GM12801 (cell line): ENCODE measurements around the gene CMIP.

Source experiments
- TF ChIP-seq, protein P1 (sequence below): IDR thresholded peaks from one replicate; pipeline ENCODE4 v1.5.1; 2011; ENCODE audit warnings: control low read depth; ENCODE audit not compliant: insufficient read length; ENCODE audit errors: extremely low read depth

Gene CMIP

DNA sequence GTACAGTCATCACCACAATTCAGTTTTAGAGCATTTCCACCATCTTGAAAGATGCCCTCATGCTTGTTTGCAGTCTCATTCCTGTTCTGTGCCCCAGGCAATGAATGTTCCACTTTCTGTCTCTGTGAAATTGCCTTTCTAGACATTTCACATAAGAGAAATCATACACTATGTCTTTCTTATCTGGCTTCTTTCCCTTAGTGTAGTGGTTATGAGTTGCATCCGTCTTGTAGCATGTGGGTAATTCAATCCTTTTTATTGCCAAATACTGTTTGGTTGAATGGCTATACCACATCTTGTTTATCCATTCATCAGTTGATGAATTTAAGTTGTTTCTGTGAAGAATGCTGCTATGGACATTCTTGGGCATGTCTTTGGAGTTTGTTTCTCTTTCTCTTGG, 202.0 kb downstream of the CMIP start:
- TF ChIP-seq, protein P1, sequence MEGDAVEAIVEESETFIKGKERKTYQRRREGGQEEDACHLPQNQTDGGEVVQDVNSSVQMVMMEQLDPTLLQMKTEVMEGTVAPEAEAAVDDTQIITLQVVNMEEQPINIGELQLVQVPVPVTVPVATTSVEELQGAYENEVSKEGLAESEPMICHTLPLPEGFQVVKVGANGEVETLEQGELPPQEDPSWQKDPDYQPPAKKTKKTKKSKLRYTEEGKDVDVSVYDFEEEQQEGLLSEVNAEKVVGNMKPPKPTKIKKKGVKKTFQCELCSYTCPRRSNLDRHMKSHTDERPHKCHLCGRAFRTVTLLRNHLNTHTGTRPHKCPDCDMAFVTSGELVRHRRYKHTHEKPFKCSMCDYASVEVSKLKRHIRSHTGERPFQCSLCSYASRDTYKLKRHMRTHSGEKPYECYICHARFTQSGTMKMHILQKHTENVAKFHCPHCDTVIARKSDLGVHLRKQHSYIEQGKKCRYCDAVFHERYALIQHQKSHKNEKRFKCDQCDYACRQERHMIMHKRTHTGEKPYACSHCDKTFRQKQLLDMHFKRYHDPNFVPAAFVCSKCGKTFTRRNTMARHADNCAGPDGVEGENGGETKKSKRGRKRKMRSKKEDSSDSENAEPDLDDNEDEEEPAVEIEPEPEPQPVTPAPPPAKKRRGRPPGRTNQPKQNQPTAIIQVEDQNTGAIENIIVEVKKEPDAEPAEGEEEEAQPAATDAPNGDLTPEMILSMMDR: no peak

DNA sequence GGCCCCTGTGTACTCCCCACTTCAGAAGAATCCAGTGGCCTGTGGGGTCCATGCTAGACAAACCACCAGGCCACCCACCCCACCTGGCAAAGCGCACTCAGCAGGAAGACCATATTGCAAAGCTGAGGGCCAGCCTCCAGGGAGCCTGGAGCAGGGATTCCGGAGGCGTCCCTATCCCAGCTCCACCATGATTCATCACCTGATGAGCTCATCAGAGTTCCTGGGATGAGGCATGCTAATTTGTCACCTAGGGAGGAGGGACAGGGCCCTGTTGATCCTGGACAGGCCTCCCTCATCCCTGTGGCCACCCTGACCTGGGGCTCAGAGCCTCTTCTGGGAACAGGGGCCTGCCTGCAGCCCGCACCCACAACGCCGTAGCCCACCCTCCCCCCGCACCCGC, 202.9 kb downstream of the CMIP start:
- TF ChIP-seq, protein P1: no peak

DNA sequence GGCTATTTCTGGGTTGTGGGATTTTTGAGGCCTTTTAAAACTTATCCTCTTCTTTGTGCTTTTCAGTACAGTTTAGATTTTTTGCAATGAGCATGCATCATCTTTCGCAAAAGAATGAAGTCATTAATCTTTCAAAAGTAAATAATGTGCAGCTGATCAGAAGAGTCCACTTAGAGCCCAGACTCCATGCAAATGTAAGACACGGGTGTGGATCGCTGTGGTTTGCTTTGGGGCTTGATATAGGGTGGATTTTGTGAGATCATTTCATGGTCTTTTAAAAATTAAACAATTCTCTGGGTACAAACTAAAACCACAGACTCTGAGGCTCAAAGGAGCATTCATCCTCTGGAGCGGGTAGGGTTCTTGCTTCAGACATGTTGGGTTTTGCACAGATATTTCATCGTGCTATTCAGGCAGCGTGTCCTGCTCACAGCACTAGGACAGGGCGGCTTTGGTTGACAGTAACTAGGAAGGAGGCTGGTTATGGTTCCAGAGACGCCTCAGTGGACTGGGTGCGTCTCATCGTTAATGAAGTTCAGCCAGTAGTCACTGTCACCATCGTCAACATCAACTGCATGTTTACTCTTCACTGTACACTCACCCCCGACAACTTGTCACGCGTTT, 205.1 kb downstream of the CMIP start:
- TF ChIP-seq, protein P1: no peak

DNA sequence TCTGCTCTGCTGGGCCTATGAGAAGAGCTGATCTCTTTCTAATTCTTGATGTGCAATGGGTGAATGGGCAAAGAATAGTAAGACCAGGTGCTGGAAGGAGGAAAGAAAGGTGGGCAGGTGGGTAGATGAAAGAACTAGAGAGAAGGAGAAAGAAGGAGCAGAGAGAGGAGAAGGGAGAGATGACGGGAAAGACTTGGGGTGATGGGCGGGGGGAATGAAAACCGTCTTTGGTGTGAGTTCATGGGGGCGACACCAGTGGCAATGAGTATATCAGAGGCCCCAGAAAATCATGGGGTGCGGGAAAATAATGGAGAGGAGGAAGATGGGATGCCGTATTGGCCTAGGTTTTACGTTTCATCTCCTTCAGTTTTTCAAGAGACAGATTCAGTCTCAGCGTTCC, 205.7 kb downstream of the CMIP start:
- TF ChIP-seq, protein P1: no peak

DNA sequence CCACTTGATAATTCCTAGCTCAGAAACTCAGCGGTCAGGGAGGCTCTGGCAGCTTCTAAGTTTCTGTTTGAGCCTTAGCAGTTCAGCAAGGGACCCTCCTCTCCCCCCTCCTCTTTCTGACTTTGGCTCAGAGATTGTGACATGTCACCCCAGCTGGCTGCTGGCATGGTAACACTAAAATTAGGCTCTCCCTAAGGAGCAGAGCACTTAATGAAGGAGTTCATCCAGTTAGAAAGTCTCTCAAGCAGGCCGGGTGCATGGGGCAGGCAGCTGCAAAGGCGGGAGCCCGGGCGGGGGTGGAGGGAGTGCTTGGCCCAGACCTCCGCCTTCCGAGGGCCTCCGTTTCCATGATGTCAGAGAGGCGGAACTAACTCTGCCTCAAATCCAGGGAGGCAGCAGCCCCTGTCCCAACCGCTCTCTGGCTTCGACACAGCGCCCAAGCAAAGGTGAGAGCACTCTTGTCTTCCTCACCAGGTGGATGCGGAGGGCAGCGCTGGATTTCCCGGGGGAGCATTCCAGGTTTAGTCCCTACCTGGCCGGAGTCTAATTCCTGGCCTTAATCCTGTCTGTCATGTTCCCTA, 206.5 kb downstream of the CMIP start:
- TF ChIP-seq, protein P1: no peak

DNA sequence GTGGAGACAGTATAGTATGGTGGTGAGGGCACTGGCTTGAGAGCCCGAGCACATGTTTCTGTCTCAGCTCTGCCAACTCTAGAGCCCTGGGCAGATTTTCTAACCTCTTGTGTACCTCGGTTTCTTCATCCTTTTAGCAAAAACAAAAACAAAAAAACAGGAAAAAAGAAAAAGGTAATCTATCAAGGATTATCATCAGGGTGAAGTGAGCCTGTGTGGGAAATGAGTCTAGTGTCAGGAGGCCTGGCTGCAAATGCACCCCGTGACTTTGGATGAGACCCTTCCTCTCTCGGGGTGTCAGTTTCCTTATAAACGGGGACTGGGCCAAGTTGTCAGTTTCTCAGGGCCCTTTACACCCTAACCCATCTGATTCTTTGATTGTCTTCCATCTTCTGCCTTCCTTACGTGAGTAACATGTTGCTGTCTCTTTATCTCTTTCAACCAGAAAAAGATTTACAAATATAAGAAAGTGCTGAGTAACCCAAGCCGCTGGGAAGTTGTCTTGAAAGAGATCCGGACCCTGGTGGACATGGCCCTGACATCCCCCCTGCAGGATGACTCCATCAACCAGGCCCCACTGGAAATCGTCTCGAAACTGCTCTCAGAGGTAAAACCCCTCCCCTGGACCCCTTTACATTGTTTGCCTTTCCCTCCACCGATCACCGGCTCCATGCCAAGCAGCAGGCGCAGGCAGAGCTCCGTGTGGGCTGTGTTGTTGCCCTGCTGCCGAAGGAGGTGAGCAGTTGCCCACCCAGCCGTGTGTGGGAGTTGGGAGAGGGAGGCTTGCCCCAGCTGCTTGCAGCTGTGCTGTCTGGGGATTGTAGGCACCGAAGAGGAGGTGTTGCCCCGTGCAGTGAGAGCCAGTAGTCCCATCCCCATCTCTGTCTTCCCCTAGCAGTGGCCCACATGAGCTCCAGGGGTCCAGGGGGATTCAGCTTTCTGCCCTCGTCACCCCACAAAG, 207.4 kb downstream of the CMIP start:
- TF ChIP-seq, protein P1: no peak

DNA sequence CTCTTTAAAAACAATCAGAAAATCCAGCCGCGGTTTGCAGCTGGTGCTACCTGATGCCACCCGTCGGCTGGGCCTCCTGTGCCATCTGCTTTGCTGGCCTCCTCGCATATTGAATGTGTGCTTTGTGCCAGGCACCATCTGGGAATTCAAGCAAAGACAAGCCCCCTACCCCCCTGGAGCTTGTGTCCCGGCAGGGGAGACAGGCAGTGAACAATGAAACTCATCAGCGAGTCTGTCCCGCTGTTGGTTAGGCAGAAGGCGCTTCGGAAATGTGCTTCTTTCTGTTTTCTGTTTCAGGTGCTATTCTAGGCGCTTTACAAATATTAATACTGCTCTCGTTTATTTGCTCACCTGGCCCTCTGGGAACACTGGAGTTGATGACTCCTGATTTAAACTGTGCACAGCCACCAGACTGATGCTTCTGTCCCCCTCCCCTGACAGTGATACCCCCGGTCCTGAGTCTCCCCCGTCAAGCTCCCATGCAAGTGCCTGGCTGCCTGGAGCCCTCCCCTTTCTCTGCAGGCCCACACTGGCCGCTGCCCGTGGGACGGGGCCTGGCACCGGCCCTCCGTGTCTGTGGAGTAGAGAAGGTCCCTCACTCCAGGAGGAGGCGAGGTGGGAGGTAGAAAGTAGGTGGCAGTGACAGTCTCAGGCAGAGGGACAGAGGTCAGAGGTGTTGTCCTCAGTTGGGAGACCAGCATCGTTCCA, 208.3 kb downstream of the CMIP start:
- TF ChIP-seq, protein P1: no peak
